A673 (cell line): ENCODE measurements around the gene USP40.

Source experiments
- CTCF ChIP-seq: fragments of 300-800, 200-600 bp; sonication (generic); conservative IDR thresholded peaks from 2 replicates; pipeline ENCODE4 v1.5.1; 2017; ENCODE audit warnings: low read depth, mild to moderate bottlenecking, antibody characterized with exemption, low read length, moderate library complexity, mixed read lengths
- EZH2 ChIP-seq: fragments of 200-600 bp; sonication (generic); IDR thresholded peaks from 2 replicates; pipeline ENCODE4 v1.6.1; 2017; ENCODE audit warnings: borderline replicate concordance, low read depth, mild to moderate bottlenecking, mixed read lengths, antibody characterized with exemption, low read length; ENCODE audit not compliant: poor library complexity, severe bottlenecking

GRCh38 chr2:233455006-233455405, 111.6 kb downstream of the USP40 start:
- TF ChIP-seq CTCF (no peak), EZH2 (no peak)
